Activated CD8-positive, alpha-beta memory T cell treated with anti-CD3 and anti-CD28 coated beads for 1 hour (primary cell): Measurements from ENCODE around the gene PINK1.
A peak's percentile ranks its signal among the peaks of the same experiment; 100 is the strongest.
"Not testable (repeated sequence)": the region's sequence is repeated elsewhere in the genome, so short reads cannot be mapped to it uniquely, and the experiment has no call there.

Experiments used
- DNase-seq, 2 donors: peaks; one replicate each; pipeline ENCODE4 v3.0.0-alpha.2; 2020; ENCODE audit warnings: low read depth in 1 of 2; ENCODE audit errors: extremely low read depth in 1 of 2

The PINK1 gene

DNA sequence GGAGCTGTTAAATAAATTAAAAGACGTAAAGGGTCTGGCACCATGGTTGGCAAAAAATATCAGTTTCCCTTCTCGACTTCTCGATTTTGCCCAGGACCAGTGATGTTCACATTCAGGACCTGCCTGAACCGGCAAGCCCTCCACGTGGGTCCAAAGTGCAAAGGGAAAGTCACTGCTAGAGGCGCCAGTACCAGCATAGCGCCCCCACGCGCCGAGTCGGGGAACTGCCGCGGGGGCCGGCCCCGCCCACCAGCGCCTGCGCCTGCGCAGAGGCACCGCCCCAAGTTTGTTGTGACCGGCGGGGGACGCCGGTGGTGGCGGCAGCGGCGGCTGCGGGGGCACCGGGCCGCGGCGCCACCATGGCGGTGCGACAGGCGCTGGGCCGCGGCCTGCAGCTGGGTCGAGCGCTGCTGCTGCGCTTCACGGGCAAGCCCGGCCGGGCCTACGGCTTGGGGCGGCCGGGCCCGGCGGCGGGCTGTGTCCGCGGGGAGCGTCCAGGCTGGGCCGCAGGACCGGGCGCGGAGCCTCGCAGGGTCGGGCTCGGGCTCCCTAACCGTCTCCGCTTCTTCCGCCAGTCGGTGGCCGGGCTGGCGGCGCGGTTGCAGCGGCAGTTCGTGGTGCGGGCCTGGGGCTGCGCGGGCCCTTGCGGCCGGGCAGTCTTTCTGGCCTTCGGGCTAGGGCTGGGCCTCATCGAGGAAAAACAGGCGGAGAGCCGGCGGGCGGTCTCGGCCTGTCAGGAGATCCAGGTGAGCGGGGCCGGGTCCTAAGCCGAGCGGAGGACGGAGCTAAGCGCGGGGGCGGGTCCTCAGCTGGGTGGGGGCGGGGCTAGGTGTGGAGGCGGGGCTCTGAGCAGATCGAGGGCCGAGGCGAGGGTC is at the start of gene PINK1:
TSS of gene PINK1 (plus strand) at position 269 of the 875 bp plus-strand sequence. CDS start at position 360, 91 bp downstream.
- DNase-seq = peak; percentile 44 to 76

DNA sequence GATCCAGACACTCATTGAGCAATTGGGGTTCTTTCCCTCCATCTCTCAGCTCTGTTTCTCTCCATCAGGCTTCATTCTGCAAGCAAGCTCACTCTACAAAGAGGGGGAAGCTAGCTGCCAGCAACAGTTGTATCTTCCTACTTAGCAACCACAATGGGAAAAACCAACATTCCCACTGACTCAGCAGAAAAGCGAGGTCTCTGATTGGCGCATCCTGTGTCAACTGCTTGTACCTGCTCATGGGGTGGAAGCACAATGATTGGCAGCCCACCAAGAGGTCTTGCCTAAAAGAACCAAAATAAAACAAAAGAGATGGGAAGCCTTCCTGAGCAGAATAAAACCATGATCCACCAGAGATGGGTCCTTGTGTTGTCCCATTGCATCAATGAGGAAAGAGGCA is 48.4 kb upstream of the PINK1 start:
- DNase-seq = no peak

DNA sequence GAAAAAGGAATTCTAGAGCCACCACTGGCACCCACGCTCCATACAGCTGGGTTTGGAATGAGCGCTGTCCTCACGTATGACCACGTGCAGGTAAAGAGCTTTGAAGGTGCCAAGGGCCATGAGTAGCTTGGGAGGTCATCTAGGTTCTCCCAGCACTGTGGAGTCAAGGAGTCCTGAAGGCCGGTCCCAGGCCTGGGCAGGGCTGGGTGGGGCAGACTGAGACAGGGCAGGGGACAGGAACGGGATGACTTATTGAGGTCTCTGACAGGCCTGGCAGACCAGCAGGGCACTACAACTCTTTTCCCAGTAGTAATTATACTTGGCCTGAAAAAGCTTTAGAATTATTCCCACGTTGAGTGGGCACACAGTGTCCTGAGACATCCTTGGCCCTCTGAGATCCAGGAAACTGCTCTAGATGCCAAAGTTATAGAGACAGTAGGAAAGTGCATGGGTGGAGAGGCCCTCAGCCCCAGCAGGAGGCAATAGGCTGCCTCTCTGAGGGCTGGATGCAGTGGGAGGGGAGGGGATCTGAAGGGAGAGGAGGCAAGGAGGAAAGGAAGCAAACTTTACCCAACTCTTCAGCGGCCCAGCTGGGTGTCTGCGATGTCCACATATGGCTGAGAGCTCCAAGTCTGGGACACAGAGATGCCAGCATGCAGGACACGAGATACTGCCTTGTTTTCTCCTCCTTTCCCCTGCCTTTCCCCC is 46.2 kb upstream of the PINK1 start:
- no peak for DNase-seq

DNA sequence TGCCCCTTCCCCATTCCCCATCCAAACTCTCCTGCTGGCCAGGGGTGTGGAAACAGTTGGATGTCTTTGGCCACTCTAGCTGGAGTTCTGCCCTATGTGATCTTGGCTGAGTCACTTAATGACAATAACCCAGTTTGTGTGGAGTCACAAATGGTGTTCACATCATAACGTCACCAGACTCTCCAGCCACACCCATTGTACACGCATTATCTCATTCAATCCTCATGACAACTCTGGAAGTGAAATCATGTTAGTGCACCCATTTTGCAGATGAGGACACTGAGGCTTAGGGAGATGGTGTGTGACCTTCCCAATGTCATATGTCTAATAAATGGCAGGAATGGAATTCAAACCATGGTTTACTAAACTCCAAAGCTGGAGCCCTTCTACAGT is 45.6 kb upstream of the PINK1 start:
- no peak for DNase-seq

- no peak for DNase-seq
These were observed 44.5 kb upstream of the PINK1 start, which contains the start of gene CDA for GRCh38 chr1:20588634-20589225. CDA (plus strand) TSS chr1:20589097; CDS start chr1:20589130, 33 bp downstream.

- DNase-seq = no peak
These were observed 43.7 kb upstream of the PINK1 start for GRCh38 chr1:20589331-20590278.

DNA sequence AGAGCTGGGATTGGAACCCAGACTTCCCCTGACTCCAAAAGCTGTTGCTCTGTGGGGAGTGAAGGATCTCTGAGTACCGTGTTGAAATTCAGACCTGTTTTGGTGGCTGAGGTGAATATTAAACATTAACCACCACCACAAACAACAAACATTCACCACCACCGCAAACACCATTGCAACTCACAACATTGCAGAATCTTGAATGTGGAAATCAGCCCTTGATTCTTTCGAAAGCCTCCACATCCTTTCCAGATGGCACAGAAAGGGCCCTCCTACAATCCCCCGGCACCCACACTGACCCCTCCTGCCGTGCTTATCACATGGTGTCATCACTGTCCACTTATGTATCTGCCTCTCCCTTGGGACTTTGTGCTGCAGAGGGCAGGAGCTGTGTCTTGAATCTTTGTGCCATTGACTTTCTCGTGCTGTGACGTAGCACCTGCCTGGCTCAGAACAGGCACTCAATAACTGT is 42.9 kb upstream of the PINK1 start:
- DNase-seq = no peak

- DNase-seq = no peak
These were observed 39.5 kb upstream of the PINK1 start for GRCh38 chr1:20593756-20594155.

DNA sequence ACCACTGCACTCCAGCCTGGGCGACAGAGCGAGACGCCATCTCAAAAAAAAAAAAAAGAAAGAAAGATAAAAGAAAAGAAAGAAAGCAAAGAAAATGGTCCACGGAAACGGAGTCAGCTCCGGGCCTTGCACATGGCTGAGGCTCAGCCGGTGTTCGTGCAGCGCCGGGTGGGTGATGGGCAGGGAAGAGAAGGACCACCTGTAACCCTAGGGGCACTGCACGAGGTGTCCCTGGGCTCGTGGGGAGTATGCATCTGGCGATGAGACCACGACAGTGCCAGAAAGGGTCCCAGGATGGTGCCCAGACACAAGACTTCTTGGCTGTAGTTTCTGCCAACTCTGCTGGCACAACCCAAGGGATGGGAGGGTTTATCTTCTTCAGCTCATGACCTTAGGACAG is 38.5 kb upstream of the PINK1 start:
- DNase-seq = no peak

- no peak for DNase-seq
These were observed 37.2 kb upstream of the PINK1 start for GRCh38 chr1:20596106-20596505.

DNA sequence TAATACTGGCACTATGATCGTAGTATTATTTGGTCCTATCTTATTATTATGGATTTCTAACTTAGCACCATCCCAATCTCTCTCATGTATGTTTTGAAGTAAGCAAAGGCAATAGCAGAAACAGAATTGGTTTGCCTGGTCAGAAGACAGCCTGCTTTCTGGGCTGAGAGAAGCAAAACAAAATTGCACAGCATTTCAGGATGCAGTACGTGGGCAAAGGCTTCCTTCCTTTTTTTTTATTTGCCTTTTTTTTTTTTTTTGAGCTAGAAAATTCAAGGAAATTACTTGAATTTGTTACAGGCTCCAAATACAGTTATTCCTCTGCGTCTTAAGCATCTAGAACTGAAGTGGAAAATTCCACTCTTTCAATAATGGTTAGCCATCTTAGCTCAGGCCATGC is 35.6 kb upstream of the PINK1 start:
- no peak for DNase-seq

DNA sequence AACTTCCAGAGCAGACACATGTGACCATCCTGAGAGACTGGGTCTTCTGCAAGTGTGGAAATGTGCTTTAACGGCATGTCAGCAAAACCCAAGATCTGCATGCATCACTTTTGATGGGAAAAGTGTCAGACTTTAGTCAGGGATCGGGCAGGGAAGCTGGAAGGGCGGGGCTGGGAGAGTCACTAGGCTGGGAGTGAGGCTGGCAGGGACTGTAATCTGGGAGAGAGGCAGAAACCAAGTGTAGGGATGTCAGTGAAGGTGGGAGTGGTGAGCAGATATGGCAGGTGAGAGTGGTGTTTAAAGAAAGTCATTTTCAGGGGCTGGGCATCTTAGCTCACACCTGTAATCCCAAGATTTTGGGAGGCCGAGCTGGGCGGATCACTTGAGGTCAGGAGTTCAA is 33.1 kb upstream of the PINK1 start:
- DNase-seq = no peak

DNA sequence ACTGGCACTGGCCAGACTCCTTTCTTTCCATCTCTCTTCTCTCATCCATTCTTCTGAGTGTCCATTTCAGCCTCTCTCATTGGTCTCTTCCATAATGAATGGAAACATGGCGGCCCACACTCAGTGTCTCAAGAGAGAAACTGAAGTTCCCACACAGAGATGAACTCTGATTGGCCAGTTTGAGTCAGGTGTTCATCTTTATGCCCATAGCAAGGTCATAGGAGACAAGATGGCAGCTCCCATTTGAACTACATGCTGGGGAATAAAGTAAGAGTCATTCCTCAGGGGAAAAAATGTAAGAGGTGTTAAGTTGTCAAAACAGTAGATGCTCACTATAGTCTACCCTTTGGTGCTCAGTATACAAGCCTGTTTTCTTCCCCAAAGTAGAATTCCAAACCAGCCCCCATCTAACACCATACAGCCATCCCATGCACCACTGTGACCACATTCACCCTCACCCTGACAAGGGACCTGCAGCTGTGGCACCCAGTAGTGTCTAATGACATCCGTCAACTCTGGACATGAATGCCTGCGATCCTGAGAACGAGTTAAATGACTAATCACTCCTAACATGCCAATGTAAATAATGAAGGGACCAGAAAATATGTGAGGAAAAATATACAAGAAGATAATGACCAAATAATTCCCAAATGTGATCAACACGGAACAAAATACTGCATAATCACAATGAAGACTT is 32.0 kb upstream of the PINK1 start:
- DNase-seq = no peak

- DNase-seq = no peak
These were observed 30.3 kb upstream of the PINK1 start for GRCh38 chr1:20602851-20603450.

DNA sequence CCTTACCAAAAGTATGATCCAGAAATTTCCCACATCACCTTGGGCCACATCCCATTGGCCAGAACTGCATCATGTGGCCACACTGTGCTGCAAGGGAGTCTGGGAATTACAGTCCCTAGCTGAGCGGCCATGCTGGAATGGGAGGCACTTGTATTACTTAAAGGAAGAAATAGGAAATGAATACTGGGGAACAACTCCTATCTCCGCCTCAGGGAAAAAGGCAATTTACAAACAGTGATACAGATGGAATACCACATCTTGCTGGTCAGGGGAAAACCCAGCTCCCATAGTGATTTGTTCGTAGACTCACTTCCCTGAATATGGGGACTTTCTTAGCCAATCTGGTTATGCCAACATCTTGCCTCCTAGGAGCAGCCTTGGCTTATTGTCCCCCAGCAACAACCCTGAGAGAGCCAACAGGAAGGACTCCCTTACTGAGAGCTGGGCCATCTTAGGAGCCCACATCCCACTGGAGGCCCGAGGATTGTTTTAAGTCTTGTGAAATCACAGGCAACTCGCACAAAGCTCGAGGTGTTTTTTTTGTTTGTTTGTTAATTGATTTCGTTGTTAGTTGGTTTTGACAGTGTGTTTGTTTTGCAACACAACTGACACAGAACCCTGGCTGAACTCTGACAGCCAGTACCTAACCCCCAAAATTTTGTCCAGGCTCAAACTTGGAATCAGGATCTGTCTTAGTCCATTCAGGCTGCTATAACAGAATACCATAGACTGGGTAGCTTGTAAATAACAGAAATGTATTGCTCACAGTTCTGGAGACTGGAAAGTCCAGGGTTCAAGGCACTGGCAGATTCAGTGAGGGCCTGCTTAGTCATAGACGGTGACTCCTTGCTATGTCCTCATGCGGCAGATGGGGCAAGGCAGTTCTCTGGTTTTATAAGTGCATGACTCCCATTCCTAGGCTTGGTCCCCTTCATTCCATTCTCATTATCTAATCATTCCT is 29.5 kb upstream of the PINK1 start:
- DNase-seq = no peak

GRCh38 chr1:20604678-20605077 is 28.6 kb upstream of the PINK1 start:
- DNase-seq = no peak

GRCh38 chr1:20606801-20607570 is 26.3 kb upstream of the PINK1 start:
- DNase-seq = not testable (repeated sequence)

DNA sequence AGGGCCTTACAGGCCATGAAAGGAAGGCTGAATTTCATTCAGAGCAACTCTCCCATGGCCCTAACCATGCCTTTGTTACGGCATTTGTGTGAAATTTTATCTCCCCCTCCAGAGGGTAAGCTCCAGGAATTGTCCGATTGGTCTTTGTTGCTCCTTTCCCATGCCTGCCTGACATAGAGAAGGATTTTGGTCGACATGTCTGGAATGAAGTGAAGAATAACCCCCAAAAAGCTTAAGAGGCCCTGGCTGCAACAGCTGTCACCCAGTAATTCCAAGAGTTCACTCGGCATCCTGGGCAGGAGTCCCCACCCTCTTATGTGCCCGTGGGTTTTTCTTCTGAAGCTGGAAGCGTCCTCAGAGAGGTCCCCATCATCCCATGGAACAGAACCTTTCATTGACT is 23.7 kb upstream of the PINK1 start:
- DNase-seq = no peak
